B cell (primary cell): ENCODE measurements around the gene TRIM43B. TPM values are rescaled to one million over a fixed set of nuclear protein-coding genes. Genes with fewer than 3 reads are reported as not detected.
"Not testable (repeated sequence)": the region's sequence is repeated elsewhere in the genome, so short reads cannot be mapped to it uniquely, and the experiment has no call there.

Experiments used
- ATAC-seq: fragments of 200-7000 bp; cut with Tn5 transposase; one replicate; pipeline ENCODE4 v1.10.0; 2021; ENCODE audit warnings: low read depth, mild to moderate bottlenecking, moderate number of reproducible peaks, moderate library complexity
- CTCF ChIA-PET: fragments of 350-600 bp; sonication (Branson Sonifier 250); formaldehyde crosslinking; loops from one replicate; lab custom pipeline; 2021; ENCODE audit warnings: antibody characterized with exemption, inconsistent platforms; lab: Charles Lee
- POLR2A ChIA-PET: fragments of 350-600 bp; sonication (Branson Sonifier 250); formaldehyde crosslinking; loops from one replicate; lab custom pipeline; 2021; ENCODE audit warnings: antibody characterized with exemption; lab: Charles Lee
- DNase-seq: peaks from one replicate; pipeline ENCODE4 v3.0.0; 2013
- H2AFZ ChIP-seq: 2 replicates; pipeline ENCODE4 v1.6.1; 2012; ENCODE audit warnings: mild to moderate bottlenecking, low read depth, low read length; ENCODE audit not compliant: insufficient read depth, poor library complexity, severe bottlenecking
- H3K27ac ChIP-seq, 2 donors: 1 replicate in 1 of 2; 2 replicates in 1 of 2; pipeline ENCODE4 v1.5.1; 2012 to 2013; ENCODE audit warnings: low read length in 2 of 2, mild to moderate bottlenecking in 2 of 2, moderate library complexity in 1 of 2
- H3K27me3 ChIP-seq, 4 experiments: fragments of 200-600 bp in 1 of 4; sonication (generic) in 1 of 4; replicated peaks in 1 of 4; 1 replicate in 2 of 4; 2 replicates in 2 of 4; pipeline versions ENCODE4 v1.6.1 to v1.7.0; 2013 to 2016; ENCODE audit warnings: low read length in 3 of 4, mild to moderate bottlenecking in 2 of 4, mixed read lengths in 1 of 4, moderate library complexity in 1 of 4; ENCODE audit not compliant: insufficient read depth in 4 of 4, control insufficient read depth in 3 of 4; ENCODE audit errors: control extremely low read depth in 1 of 4
- H3K36me3 ChIP-seq, 2 experiments: replicated peaks in 1 of 2; 1 replicate in 1 of 2; 2 replicates in 1 of 2; pipeline versions ENCODE4 v1.6.1 to v1.7.1; 2013; ENCODE audit warnings: low read length in 1 of 2; ENCODE audit not compliant: insufficient read depth in 2 of 2, control insufficient read depth in 1 of 2; ENCODE audit errors: control extremely low read depth in 1 of 2, extremely low read depth in 1 of 2
- H3K4me1 ChIP-seq, 2 donors: fragments of 200-600 bp in 1 of 2; sonication (generic) in 1 of 2; 1 replicate in 1 of 2; 2 replicates in 1 of 2; pipeline versions ENCODE4 v1.5.1 to v1.6.1; 2013 to 2017; ENCODE audit warnings: low read length in 2 of 2; ENCODE audit not compliant: control insufficient read depth in 2 of 2, insufficient read depth in 2 of 2
- H3K4me2 ChIP-seq: replicated peaks from 2 replicates; pipeline ENCODE3; 2012; ENCODE audit warnings: mild to moderate bottlenecking, low read depth, low read length; ENCODE audit not compliant: poor library complexity, severe bottlenecking
- H3K4me3 ChIP-seq, 5 experiments: fragments of 200-600 bp in 1 of 5; sonication (generic) in 1 of 5; 1 replicate in 3 of 5; 2 replicates in 2 of 5; pipeline versions ENCODE4 v1.5.1 to v1.7.0; 2011 to 2016; ENCODE audit warnings: low read length in 4 of 5, mild to moderate bottlenecking in 4 of 5, low read depth in 2 of 5, control low read depth in 1 of 5, moderate library complexity in 1 of 5; ENCODE audit not compliant: insufficient read depth in 1 of 5; ENCODE audit errors: control extremely low read depth in 1 of 5, extremely low read depth in 1 of 5
- H3K79me2 ChIP-seq: fragments of 200-600 bp; sonication (generic); one replicate; pipeline ENCODE4 v1.6.0; 2016; ENCODE audit warnings: low read length; ENCODE audit not compliant: control insufficient read depth, insufficient read depth
- H3K9ac ChIP-seq: fragments of 200-600 bp; sonication (generic); 2 replicates; pipeline ENCODE4 v1.6.1; 2017; ENCODE audit warnings: mild to moderate bottlenecking, low read length, moderate library complexity
- H3K9me3 ChIP-seq, 3 donors: one replicate each; pipeline versions ENCODE4 v1.6.1 to v1.7.1; 2013; ENCODE audit warnings: low read length in 2 of 3; ENCODE audit not compliant: control insufficient read depth in 2 of 3, insufficient read depth in 1 of 3; ENCODE audit errors: control extremely low read depth in 1 of 3
- H4K20me1 ChIP-seq: 2 replicates; pipeline ENCODE4 v1.6.0; 2012; ENCODE audit warnings: mild to moderate bottlenecking, low read length; ENCODE audit not compliant: insufficient read depth, control insufficient read depth, poor library complexity, severe bottlenecking
- H3K27ac Mint-ChIP-seq: one replicate; pipeline ENCODE4 v1.8.0; 2021; ENCODE audit warnings: mixed read lengths
- H3K27me3 Mint-ChIP-seq: one replicate; pipeline ENCODE4 v1.8.0; 2021; ENCODE audit warnings: mixed read lengths
- H3K4me1 Mint-ChIP-seq: one replicate; pipeline ENCODE4 v1.8.0; 2021; ENCODE audit warnings: mixed read lengths
- H3K4me3 Mint-ChIP-seq: one replicate; pipeline ENCODE4 v1.8.0; 2021; ENCODE audit warnings: mixed read lengths
- H3K9me3 Mint-ChIP-seq: one replicate; pipeline ENCODE4 v1.8.0; 2022; ENCODE audit warnings: mixed read lengths; ENCODE audit not compliant: insufficient read depth
- WGBS: methylation state at CpG from one replicate; pipeline ENCODE4 v1.1.5; 2013; ENCODE audit warnings: missing lambda C conversion rate; ENCODE audit not compliant: insufficient coverage; 5-methylcytosine and 5-hydroxymethylcytosine counted together
- intact Hi-C: fragments of 100-400 bp; cut with micrococcal nuclease; formaldehyde crosslinking; loops from one replicate; pipeline ENCODE4 v1.10.0; 2022
- polyA plus RNA-seq: library from polyadenylated mRNA; depleted of rRNA; stranded (reverse); fragments of >200 nt; gene quantifications from 2 replicates; pipeline ENCODE4 v1.2.3, GENCODE V29; 2012
- total RNA-seq, 2 donors: library from RNA; stranded (reverse); fragments of 120-200 nt in 1 of 2; gene quantifications; 1 replicate in 1 of 2; 2 replicates in 1 of 2; pipeline versions ENCODE4 v1.2.3 to v1.2.4, GENCODE V29; 2013 to 2022

Gene TRIM43B
- total and polyA plus RNA-seq, 2 donors (not counting 1 experiment from before 2014, with no cell fraction given): not detected

GRCh38 chr2:95467984-95468383 is 16.6 kb downstream of the TRIM43B start:
- H3K27me3 Mint-ChIP-seq, H3K9me3 ChIP-seq, H3K79me2 ChIP-seq, H3K4me1 ChIP-seq, H3K4me3 Mint-ChIP-seq, H2AFZ ChIP-seq, intact Hi-C loops, CTCF ChIA-PET, H3K4me1 Mint-ChIP-seq, H3K9ac ChIP-seq, H4K20me1 ChIP-seq, H3K4me3 ChIP-seq, H3K27ac Mint-ChIP-seq, H3K27me3 ChIP-seq, H3K9me3 Mint-ChIP-seq, DNase-seq, H3K4me2 ChIP-seq, H3K27ac ChIP-seq, POLR2A ChIA-PET, ATAC-seq, H3K36me3 ChIP-seq: not testable (repeated sequence)
- no CpG with 5 or more reads among the region's 3 CpGs for WGBS

- H3K9ac ChIP-seq, H3K9me3 Mint-ChIP-seq, H3K4me2 ChIP-seq, DNase-seq, H3K4me1 ChIP-seq, H3K4me3 Mint-ChIP-seq, POLR2A ChIA-PET, H3K27me3 Mint-ChIP-seq, H3K79me2 ChIP-seq, ATAC-seq, H3K27ac Mint-ChIP-seq, H3K4me3 ChIP-seq, H3K9me3 ChIP-seq, H3K36me3 ChIP-seq, intact Hi-C loops, H2AFZ ChIP-seq, H3K27ac ChIP-seq, H3K4me1 Mint-ChIP-seq, H4K20me1 ChIP-seq, H3K27me3 ChIP-seq, CTCF ChIA-PET: not testable (repeated sequence)
- no CpG with 5 or more reads among the region's 2 CpGs for WGBS
Observed at GRCh38 chr2:95466572-95466971, 18.0 kb downstream of the TRIM43B start.

GRCh38 chr2:95463292-95463691 is 21.3 kb downstream of the TRIM43B start:
- H3K9me3 Mint-ChIP-seq, H3K27me3 ChIP-seq, H3K79me2 ChIP-seq, H3K9ac ChIP-seq, POLR2A ChIA-PET, H3K4me1 Mint-ChIP-seq, H4K20me1 ChIP-seq, H2AFZ ChIP-seq, CTCF ChIA-PET, H3K27ac Mint-ChIP-seq, H3K27me3 Mint-ChIP-seq, H3K4me2 ChIP-seq, ATAC-seq, H3K27ac ChIP-seq, H3K4me3 ChIP-seq, H3K4me3 Mint-ChIP-seq, H3K4me1 ChIP-seq, intact Hi-C loops, H3K9me3 ChIP-seq, H3K36me3 ChIP-seq, DNase-seq: not testable (repeated sequence)
- WGBS: no CpG with 5 or more reads among the region's 3 CpGs

- H3K9ac ChIP-seq, H4K20me1 ChIP-seq, H3K27ac Mint-ChIP-seq, H3K27me3 Mint-ChIP-seq, H3K9me3 ChIP-seq, H3K4me3 Mint-ChIP-seq, H3K36me3 ChIP-seq, H3K79me2 ChIP-seq, ATAC-seq, H3K4me1 ChIP-seq, H3K4me1 Mint-ChIP-seq, H3K4me3 ChIP-seq, DNase-seq, H3K27ac ChIP-seq, H2AFZ ChIP-seq, POLR2A ChIA-PET, CTCF ChIA-PET, H3K4me2 ChIP-seq, intact Hi-C loops, H3K27me3 ChIP-seq, H3K9me3 Mint-ChIP-seq: not testable (repeated sequence)
- WGBS: no CpG with 5 or more reads among the region's 2 CpGs
Observed at GRCh38 chr2:95445317-95445716, 39.2 kb downstream of the TRIM43B start.
